GM12874 (cell line): ENCODE results near the gene ARHGAP25.

Source experiments
- CTCF ChIP-seq: IDR thresholded peaks from 2 replicates; pipeline ENCODE4 v1.5.1; 2011; ENCODE audit warnings: low read depth, mild to moderate bottlenecking, control low read depth, low read length, moderate library complexity; ENCODE audit not compliant: insufficient read depth

Gene ARHGAP25

GRCh38 chr2:68695971-68696370 lies 38.6 kb upstream of the ARHGAP25 start:
- TF ChIP-seq CTCF, result no peak

DNA sequence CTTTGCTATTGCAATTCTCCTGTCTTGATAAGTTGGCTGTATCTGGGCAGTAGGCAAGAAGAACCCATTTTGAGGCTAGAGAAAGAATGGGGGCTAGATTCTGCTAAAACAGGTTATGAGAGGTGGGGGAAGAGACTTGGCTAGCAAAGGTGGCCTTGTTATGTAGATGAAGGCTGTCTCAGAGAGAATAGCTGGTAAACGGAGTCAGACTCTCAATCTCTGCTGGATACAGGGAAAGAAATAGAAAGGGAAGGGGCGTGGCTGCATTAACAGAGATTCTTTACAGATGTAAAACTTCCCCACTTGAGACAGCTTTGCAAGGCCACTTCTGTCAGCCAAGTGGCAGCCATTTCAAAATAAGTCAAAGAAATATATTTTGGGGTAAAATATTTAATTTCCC lies 38.1 kb upstream of the ARHGAP25 start:
- TF ChIP-seq CTCF, result no peak

- TF ChIP-seq CTCF, result no peak
Measured at GRCh38 chr2:68698567-68699377, 35.8 kb upstream of the ARHGAP25 start.

DNA sequence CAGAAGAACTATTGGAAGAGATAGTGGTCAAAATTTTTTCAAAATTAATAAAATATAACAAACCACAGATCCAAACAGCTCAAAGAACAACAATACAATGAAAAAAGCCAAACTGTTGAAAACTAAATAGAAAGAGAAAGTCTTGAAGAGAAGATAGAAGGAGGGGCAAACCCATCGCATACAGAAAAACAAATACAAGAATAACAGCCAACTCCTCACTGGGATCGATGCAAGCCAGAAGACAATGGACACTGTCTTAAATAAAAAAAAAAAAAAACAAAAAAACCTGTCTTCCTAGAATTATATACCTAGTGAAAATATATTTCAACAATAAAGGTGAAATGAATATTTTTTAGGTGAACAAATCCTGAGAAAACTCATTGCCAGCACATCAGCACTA lies 34.1 kb upstream of the ARHGAP25 start:
- TF ChIP-seq CTCF, result no peak

DNA sequence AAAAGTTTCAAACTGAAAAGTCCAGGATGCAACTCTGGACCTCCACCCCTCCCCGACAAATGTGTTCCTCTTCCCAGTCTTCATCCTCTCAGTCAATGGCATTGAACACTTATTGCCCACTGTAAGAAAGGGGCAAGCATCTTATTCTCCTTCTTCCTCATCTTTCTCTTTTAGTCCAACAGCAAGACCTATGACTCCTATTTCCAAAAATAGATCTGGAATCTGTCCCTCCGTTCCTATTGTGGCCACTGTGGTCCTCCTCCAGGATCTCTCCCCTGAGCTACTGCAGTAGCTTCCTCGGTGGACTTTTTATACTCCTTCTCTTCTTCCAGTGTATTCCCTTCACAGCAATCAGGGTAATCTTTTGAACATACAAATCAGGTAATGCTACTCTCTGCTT lies 28.0 kb upstream of the ARHGAP25 start:
- no peak for TF ChIP-seq CTCF

DNA sequence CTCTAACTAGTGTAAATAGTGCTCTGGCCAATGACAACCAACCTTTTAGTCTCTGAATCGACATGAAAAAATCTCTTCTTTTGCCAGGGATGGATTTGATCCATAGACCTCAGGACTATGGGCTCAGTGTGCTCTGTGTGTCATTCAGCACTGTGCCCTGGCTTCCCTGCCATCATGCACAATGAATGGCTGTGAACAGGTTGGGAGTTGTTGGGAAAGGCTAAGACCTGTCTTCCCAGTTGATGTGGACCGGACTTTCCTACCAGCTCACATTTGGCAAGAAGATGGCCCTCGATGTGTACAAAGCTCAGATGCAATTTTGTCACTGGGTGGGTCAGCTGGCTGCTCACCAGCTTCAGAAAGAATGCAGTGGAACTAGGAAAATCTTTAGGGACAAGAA lies 26.0 kb upstream of the ARHGAP25 start:
- TF ChIP-seq CTCF, result no peak

DNA sequence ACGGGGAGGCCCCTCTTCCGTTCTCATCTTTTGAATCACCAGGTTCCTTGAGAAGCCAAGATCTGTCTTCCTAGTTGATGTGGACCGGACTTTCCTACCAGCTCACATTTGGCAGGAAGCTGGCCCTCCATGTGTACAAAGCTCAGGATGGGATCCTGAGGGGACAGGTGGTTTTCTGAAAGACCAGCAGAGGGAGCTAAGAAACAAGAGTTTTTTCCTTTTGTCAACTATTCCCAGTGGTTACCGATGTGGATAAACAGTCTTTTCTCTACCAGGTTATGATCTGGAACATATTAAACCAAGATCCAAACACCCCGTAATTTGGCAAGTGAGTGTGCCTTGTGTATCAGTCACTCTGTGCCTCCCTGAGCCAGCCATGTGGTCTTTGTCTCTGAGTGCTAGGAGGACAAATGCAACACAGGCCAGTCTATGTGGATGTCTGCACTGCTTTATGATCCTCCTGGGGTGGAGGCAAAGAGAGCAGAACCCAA lies 25.1 kb upstream of the ARHGAP25 start:
- TF ChIP-seq CTCF, result peak; percentile 63
